CD4-positive, alpha-beta memory T cell (primary cell): Measurements from ENCODE around the gene PLA2G4B. TPM values are rescaled to one million over a fixed set of nuclear protein-coding genes. Genes with fewer than 3 reads are reported as not detected.

ENCODE experiments used
- CTCF ChIA-PET: fragments of 350-600 bp; sonication (Branson Sonifier 250); formaldehyde crosslinking; loops from one replicate; lab custom pipeline; 2021; ENCODE audit warnings: inconsistent platforms; ENCODE audit not compliant: partially characterized antibody; lab: Charles Lee
- POLR2A ChIA-PET: fragments of 350-600 bp; sonication (Branson Sonifier 250); formaldehyde crosslinking; loops from one replicate; lab custom pipeline; 2021; ENCODE audit not compliant: partially characterized antibody; lab: Charles Lee
- DNase-seq, 5 donors: peaks; one replicate each; pipeline versions ENCODE4 v3.0.0 to v3.0.0-alpha.2; 2020 to 2022; ENCODE audit warnings: mixed read lengths in 1 of 5
- H3K27ac ChIP-seq: one replicate; pipeline ENCODE4 v1.7.0; 2013; ENCODE audit warnings: low read depth, low read length
- H3K27me3 ChIP-seq: 2 replicates; pipeline ENCODE4 v1.7.0; 2013; ENCODE audit warnings: mild to moderate bottlenecking, low read length, moderate library complexity; ENCODE audit not compliant: insufficient read depth
- H3K36me3 ChIP-seq: 2 replicates; pipeline ENCODE4 v1.7.0; 2013; ENCODE audit warnings: mild to moderate bottlenecking, low read length, moderate library complexity; ENCODE audit not compliant: insufficient read depth
- H3K4me1 ChIP-seq: 2 replicates; pipeline ENCODE4 v1.7.0; 2013; ENCODE audit warnings: mild to moderate bottlenecking, low read length, moderate library complexity; ENCODE audit not compliant: insufficient read depth
- H3K4me3 ChIP-seq, 2 donors: one replicate each; pipeline ENCODE4 v1.7.0; 2013; ENCODE audit warnings: low read length in 2 of 2, mild to moderate bottlenecking in 1 of 2
- H3K9me3 ChIP-seq, 2 donors: one replicate each; pipeline ENCODE4 v1.7.0; 2013; ENCODE audit warnings: low read length in 2 of 2, control low read depth in 1 of 2; ENCODE audit not compliant: control insufficient read depth in 1 of 2
- H3K27ac Mint-ChIP-seq, 7 donors: one replicate each; pipeline ENCODE4 v1.8.0; 2020 to 2021; ENCODE audit warnings: mixed read lengths in 7 of 7, mild to moderate bottlenecking in 6 of 7, inconsistent platforms in 3 of 7, moderate library complexity in 3 of 7
- H3K27me3 Mint-ChIP-seq, 2 donors: one replicate each; pipeline ENCODE4 v1.8.0; 2020 to 2021; ENCODE audit warnings: mixed read lengths in 2 of 2
- H3K36me3 Mint-ChIP-seq, 2 donors: one replicate each; pipeline ENCODE4 v1.8.0; 2020 to 2021; ENCODE audit warnings: mixed read lengths in 2 of 2, inconsistent platforms in 1 of 2, mild to moderate bottlenecking in 1 of 2
- H3K4me1 Mint-ChIP-seq, 4 donors: one replicate each; pipeline ENCODE4 v1.8.0; 2020 to 2021; ENCODE audit warnings: mixed read lengths in 4 of 4, mild to moderate bottlenecking in 1 of 4
- H3K4me3 Mint-ChIP-seq, 8 donors: one replicate each; pipeline ENCODE4 v1.8.0; 2020 to 2021; ENCODE audit warnings: mixed read lengths in 8 of 8, mild to moderate bottlenecking in 7 of 8, moderate library complexity in 6 of 8, inconsistent platforms in 3 of 8
- H3K9me3 Mint-ChIP-seq, 8 donors: one replicate each; pipeline ENCODE4 v1.8.0; 2020 to 2021; ENCODE audit warnings: mixed read lengths in 8 of 8, mild to moderate bottlenecking in 5 of 8, inconsistent platforms in 3 of 8, moderate library complexity in 1 of 8
- intact Hi-C: fragments of 100-400 bp; cut with micrococcal nuclease; formaldehyde crosslinking; loops from one replicate; pipeline ENCODE4 v1.15.1; 2023
- polyA plus RNA-seq, 2 donors: library from polyadenylated mRNA; unstranded; fragments of 300-500 nt; fragmentation: Illumina TruSeq; gene quantifications; one replicate each; pipeline ENCODE4 v1.2.3, GENCODE V29; 2021
- total RNA-seq, 2 experiments: library from RNA; stranded (reverse); gene quantifications; one replicate each; pipeline ENCODE4 v1.2.3, GENCODE V29; 2021

Gene PLA2G4B
- total and polyA plus RNA-seq, 4 experiments from 2014 or later, result 1.5 to 64.9 (median 33.7) TPM

DNA sequence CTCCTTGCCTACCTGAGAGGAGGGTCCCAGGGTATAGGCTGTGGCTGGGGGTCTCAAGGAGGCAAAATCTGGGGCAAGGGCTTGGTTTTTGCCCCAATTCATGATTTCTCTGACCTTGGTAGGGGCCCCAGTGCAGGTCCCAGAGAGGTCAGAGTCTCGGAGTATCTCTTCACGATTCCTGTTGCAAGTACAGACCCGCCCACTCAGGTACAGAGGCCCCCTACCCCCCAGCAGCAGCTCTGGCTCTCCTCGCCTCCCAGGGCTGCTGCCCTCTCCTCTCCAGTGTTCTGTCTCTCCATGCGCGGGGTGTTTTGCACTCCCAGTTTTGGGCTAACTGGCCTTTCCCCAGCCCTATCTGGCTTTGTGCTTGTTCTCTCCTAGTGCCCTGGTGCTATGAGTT, 16.2 kb upstream of the PLA2G4B start:
- no peak overlapping the region for H3K27ac Mint-ChIP-seq
- Histone ChIP-seq H3K27me3 (no peaks in the 10 kb centered on the region), H3K36me3 (peaks cover 28% of the 10 kb centered on the region), H3K4me1 (no peaks in the 10 kb centered on the region), H3K4me3 (no peak overlapping the region), H3K27ac (no peak overlapping the region), H3K9me3 (no peaks in the 10 kb centered on the region)
- ChIA-PET CTCF (interaction anchor here (1.2 kb wide), 1 partner anchor 81 kb away, joined by 3 read pairs; no protein-coding TSS in a partner anchor), POLR2A (no interaction called here)
- H3K9me3 Mint-ChIP-seq, result no peaks in the 10 kb centered on the region
- intact Hi-C loops, result no loop called here
- H3K4me1 Mint-ChIP-seq, result peaks cover 0 to 5% (median 1%) of the 10 kb centered on the region in 4 donors
- no peak overlapping the region for H3K4me3 Mint-ChIP-seq
- peaks cover 21 to 61% of the 10 kb centered on the region in 2 donors for H3K36me3 Mint-ChIP-seq
- no peak for DNase-seq
- no peaks in the 10 kb centered on the region for H3K27me3 Mint-ChIP-seq

DNA sequence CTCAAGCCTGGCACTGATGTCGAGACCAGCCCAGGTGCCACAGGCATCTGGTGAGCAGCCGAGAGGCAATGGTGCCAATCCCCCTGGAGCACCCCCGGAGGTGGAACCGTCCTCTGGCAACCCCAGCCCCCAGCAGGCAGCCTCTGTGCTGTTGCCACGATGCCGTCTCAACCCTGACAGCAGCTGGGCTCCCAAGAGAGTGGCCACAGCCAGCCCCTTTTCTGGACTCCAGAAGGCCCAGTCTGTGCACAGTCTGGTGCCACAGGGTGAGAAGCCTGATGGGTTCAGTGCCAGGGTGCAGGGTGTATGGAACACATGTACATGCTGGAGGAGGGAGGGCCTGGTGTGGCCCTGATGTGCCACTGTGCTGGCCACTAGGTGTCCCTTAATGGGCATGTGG, 15.7 kb upstream of the PLA2G4B start:
- Mint-ChIP-seq H3K27ac (no peak overlapping the region), H3K36me3 (peaks cover 17 to 59% of the 10 kb centered on the region in 2 donors), H3K4me3 (no peak overlapping the region), H3K4me1 (peaks cover 2 to 5% (median 4%) of the 10 kb centered on the region in 4 donors), H3K27me3 (no peaks in the 10 kb centered on the region), H3K9me3 (no peaks in the 10 kb centered on the region)
- H3K4me3 ChIP-seq, result no peak overlapping the region
- intact Hi-C loops, result no loop called here
- no peaks in the 10 kb centered on the region for H3K9me3 ChIP-seq
- no peak overlapping the region for H3K27ac ChIP-seq
- POLR2A ChIA-PET, result no interaction called here
- no peak for DNase-seq
- peaks cover 23% of the 10 kb centered on the region for H3K36me3 ChIP-seq
- H3K27me3 ChIP-seq, result no peaks in the 10 kb centered on the region
- CTCF ChIA-PET, result interaction anchor here (1.0 to 1.3 kb wide), 5 partner anchors 11 to 82 kb away, joined by 3 to 7 read pairs (median 4); partner anchors contain the start of gene MAPKBP1
- no peaks in the 10 kb centered on the region for H3K4me1 ChIP-seq

DNA sequence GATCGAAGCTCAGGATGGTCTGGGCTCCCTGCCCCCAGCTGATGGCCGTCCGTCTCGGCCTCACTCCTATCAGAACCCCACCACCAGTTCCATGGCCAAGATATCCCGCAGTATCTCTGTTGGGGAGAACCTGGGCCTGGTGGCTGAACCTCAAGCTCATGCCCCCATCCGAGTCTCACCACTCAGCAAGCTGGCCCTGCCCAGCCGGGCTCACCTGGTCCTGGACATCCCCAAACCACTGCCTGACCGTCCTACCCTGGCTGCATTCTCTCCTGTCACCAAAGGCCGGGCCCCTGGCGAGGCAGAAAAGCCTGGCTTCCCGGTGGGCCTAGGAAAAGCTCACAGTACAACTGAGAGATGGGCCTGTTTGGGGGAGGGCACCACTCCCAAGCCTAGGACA, 15.1 kb upstream of the PLA2G4B start:
- Mint-ChIP-seq H3K27me3 (no peaks in the 10 kb centered on the region), H3K4me3 (no peak overlapping the region), H3K36me3 (peaks cover 11 to 55% of the 10 kb centered on the region in 2 donors), H3K9me3 (no peaks in the 10 kb centered on the region), H3K27ac (no peak overlapping the region), H3K4me1 (peaks cover 2 to 8% (median 5%) of the 10 kb centered on the region in 4 donors)
- no peaks in the 10 kb centered on the region for H3K9me3 ChIP-seq
- peaks cover 18% of the 10 kb centered on the region for H3K36me3 ChIP-seq
- ChIA-PET POLR2A (no interaction called here), CTCF (interaction anchor here (1.0 to 1.3 kb wide), 5 partner anchors 11 to 81 kb away, joined by 3 to 7 read pairs (median 4); partner anchors contain the start of gene MAPKBP1)
- H3K4me3 ChIP-seq, result no peak overlapping the region
- H3K4me1 ChIP-seq, result peaks cover 1% of the 10 kb centered on the region
- no peak overlapping the region for H3K27ac ChIP-seq
- no peak for DNase-seq
- H3K27me3 ChIP-seq, result no peaks in the 10 kb centered on the region
- intact Hi-C loops, result no loop called here

DNA sequence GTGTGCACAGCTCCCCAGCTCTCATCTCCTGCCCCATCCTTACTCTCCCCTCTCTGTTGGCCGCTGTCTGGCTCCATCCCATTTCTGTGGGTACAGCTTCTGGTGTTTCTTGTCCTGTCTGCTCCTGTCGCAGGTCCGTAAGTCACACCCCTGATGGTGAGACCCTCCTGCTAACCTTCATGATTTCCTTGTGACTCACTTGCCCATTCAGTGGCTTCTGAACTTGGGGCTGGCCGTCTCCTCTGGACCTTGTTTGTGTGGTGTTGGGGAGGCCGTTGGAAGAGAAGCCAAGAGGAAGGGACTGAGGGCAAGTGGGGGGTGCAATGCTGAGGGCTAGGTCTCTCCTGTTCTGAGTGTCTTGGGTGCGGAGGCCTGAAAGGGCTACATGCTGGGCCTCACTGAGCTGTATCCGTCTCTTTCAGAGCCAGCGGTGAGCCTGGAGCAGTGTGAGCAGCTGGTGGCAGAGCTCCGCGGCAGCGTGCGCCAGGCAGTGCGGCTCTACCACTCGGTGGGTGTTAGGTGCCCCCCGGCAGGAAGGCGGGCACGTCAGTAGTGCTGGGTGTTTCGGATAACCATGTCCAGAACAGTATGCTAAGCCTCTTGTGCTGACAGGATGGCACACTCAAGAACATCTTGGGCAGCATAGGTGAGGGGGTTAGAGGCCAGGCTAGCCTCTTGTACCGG, 14.4 kb upstream of the PLA2G4B start:
- CTCF ChIA-PET, result interaction anchor here (1.0 to 1.3 kb wide), 4 partner anchors 12 to 81 kb away, joined by 3 to 7 read pairs (median 4); partner anchors contain the start of gene MAPKBP1
- H3K36me3 ChIP-seq, result peaks cover 14% of the 10 kb centered on the region
- H3K27ac ChIP-seq, result no peak overlapping the region
- no peaks in the 10 kb centered on the region for H3K27me3 ChIP-seq
- POLR2A ChIA-PET, result no interaction called here
- no peak overlapping the region for H3K4me3 Mint-ChIP-seq
- no peak for DNase-seq
- H3K4me3 ChIP-seq, result no peak overlapping the region
- no peaks in the 10 kb centered on the region for H3K9me3 ChIP-seq
- peaks cover 8% of the 10 kb centered on the region for H3K4me1 ChIP-seq
- H3K4me1 Mint-ChIP-seq, result peaks cover 8 to 15% (median 12%) of the 10 kb centered on the region in 4 donors
- peak overlapping the region in 1 of 7 donors; percentile 10 for H3K27ac Mint-ChIP-seq
- intact Hi-C loops, result no loop called here
- H3K36me3 Mint-ChIP-seq, result peaks cover 9 to 54% of the 10 kb centered on the region in 2 donors
- H3K9me3 Mint-ChIP-seq, result no peaks in the 10 kb centered on the region
- no peaks in the 10 kb centered on the region for H3K27me3 Mint-ChIP-seq

DNA sequence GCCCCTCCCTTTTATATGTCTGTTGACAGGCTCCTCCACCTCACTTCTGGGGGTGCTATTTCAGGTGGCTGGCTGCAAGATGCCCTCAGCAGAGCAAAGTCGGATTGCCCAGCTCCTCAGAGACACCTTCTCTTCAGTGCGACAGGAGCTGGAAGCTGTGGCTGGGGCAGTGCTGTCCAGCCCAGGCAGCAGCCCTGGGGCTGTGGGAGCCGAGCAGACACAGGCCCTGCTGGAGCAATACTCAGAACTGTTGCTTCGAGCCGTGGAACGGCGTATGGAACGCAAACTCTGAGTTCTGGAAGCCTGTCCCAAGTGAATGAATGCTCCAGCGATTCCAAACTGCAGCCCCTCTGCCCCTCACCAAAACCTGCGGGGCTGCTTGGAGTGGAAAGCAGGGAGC, 13.5 kb upstream of the PLA2G4B start:
- Mint-ChIP-seq H3K9me3 (no peaks in the 10 kb centered on the region), H3K4me1 (peaks cover 13 to 24% (median 18%) of the 10 kb centered on the region in 4 donors), H3K36me3 (peaks cover 9 to 49% of the 10 kb centered on the region in 2 donors), H3K27ac (no peak overlapping the region), H3K27me3 (no peaks in the 10 kb centered on the region), H3K4me3 (no peak overlapping the region)
- no peak for DNase-seq
- POLR2A ChIA-PET, result no interaction called here
- no peaks in the 10 kb centered on the region for H3K9me3 ChIP-seq
- intact Hi-C loops, result loop anchor here (5.0 kb wide), 1 partner anchor 268 kb away; the partner anchor contains the start of gene TYRO3
- H3K27ac ChIP-seq, result no peak overlapping the region
- H3K4me1 ChIP-seq, result peaks cover 18% of the 10 kb centered on the region
- CTCF ChIA-PET, result interaction anchor here (1.1 kb wide), 1 partner anchor 25 kb away, joined by 3 read pairs; no protein-coding TSS in a partner anchor
- no peak overlapping the region for H3K4me3 ChIP-seq
- H3K27me3 ChIP-seq, result no peaks in the 10 kb centered on the region
- peaks cover 19% of the 10 kb centered on the region for H3K36me3 ChIP-seq

DNA sequence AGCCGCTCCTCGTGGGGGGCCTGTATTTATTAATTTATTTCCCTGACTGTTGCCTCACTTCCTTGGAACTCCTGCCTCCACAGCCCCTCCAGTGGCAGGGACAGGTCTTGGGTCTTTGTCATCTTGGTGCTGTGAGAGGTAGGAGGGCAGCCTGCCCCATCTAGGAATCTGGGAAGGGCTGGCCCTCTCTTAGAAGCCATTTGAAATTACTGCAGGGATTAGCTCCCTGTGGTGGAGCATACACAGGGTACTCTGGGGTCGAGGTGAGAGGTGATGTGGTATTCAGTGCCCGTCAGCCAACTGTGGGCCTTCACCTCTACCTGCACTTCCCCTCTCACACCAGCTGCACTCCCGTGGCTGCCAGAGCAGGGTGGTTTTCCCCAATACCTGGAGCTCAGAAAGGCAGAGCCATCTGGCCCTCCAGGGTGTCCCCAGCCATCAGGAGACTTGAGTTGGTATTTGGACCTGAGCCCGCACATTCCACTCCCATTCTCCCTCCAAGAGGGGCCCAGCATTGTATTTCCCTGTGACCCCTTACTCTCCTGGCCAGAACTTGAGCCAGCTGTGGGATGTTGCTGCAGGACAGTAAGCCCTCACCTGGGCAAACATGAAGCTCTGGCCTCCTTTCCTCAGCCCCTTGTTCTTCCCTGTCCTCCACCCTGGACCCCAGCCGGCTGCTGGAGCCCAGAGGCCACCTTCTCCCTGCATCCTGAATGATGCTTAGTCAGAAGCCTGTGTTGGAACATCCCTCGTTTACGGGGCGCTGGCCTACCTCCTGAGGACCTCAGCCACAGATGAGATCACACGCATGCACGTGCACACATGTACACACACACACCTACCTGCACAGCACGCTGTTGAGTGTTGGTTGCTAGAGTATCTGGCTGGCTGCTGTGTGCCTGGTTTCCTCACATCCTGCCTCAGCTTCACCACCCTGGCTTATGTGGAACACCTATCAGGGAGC, 12.8 kb upstream of the PLA2G4B start:
- no peaks in the 10 kb centered on the region for H3K9me3 Mint-ChIP-seq
- peak overlapping the region in 5 of 7 donors; percentile 63 to 84 (median 74) for H3K27ac Mint-ChIP-seq
- Histone ChIP-seq H3K4me1 (peaks cover 25% of the 10 kb centered on the region), H3K27ac (no peak overlapping the region), H3K4me3 (no peak overlapping the region), H3K27me3 (no peaks in the 10 kb centered on the region), H3K36me3 (peaks cover 17% of the 10 kb centered on the region), H3K9me3 (no peaks in the 10 kb centered on the region)
- H3K4me3 Mint-ChIP-seq, result peak overlapping the region in 7 of 8 donors; percentile 59 to 99 (median 75)
- peaks cover 9 to 44% of the 10 kb centered on the region in 2 donors for H3K36me3 Mint-ChIP-seq
- ChIA-PET CTCF (interaction anchor here (1.1 to 1.4 kb wide), 4 partner anchors 14 to 268 kb away, joined by 3 to 11 read pairs (median 3); partner anchors contain the start of gene MAPKBP1), POLR2A (interaction anchor here (1.4 to 2.6 kb wide), 2 partner anchors 52 to 71 kb away, joined by 4 to 16 read pairs; partner anchors contain the start of gene MAPKBP1)
- no peak for DNase-seq
- intact Hi-C loops, result loop anchor here (5.0 kb wide), 1 partner anchor 269 kb away; the partner anchor contains the start of gene TYRO3
- H3K27me3 Mint-ChIP-seq, result no peaks in the 10 kb centered on the region
- H3K4me1 Mint-ChIP-seq, result peaks cover 13 to 31% (median 22%) of the 10 kb centered on the region in 4 donors
